Measurements from ENCODE around the gene CD177. TPM values are rescaled to one million over a fixed set of nuclear protein-coding genes. Genes with fewer than 3 reads are reported as not detected.
"Not testable (repeated sequence)": the region's sequence is repeated elsewhere in the genome, so short reads cannot be mapped to it uniquely, and the experiment has no call there.

The CD177 gene
- total and polyA plus RNA-seq, 4 donors = 1.0 to 57.8 (median 19.4) TPM

DNA sequence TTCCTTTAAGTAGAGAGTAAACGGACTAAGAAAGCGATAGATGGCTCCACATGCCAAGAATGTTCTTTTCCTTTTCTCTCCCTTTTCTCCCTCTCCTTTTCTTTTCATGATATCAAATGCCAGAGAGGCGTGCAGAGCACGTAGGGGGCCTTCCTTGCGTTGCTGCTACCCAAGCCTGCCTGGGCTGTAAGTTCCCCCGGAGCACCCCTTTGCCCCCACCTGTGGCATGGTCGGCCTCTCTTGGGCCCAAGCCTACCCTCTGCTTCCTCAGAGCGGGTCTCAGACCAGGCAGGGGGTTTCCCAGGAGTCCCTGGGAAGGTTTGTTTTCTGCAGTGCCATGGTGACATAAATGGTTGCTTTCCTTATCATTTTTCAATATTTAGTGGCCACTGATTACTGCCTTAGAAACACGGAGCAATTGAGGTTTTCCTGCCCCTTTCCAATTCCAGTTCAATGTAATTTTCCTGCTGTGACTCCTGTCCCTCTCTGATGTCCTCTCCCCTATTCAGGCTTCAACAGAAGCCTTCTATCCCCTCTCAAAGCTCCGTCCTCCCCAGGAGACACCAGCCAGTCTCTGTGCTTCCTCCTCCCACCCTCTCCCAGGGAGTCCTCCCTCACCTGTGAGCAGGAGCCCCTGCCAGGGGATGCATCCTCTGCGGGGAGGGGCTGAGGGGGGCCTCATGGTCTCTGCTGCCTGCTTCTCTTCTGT is 22.6 kb upstream of the CD177 start:
- Histone ChIP-seq H3K27me3 (ENCODE audit: control insufficient read depth in 3 of 3, insufficient read depth in 3 of 3, low read length in 2 of 3) (no peaks in the 10 kb centered on the region), H3K4me1 (ENCODE audit: control insufficient read depth in 5 of 5, insufficient read depth in 5 of 5, low read length in 5 of 5) (no peaks in the 10 kb centered on the region), H3K9ac (ENCODE audit: insufficient read depth in 1 of 2, low read length in 2 of 2) (no peak overlapping the region), H3K27ac (ENCODE audit: low read depth in 1 of 2, low read length in 1 of 2) (no peak overlapping the region), H3K36me3 (ENCODE audit: control insufficient read depth in 4 of 4, insufficient read depth in 4 of 4, low read length in 4 of 4) (no peaks in the 10 kb centered on the region), H3K9me3 (ENCODE audit: control insufficient read depth in 4 of 4, insufficient read depth in 3 of 4, low read length in 3 of 4) (peaks cover 0 to 5% (median 0%) of the 10 kb centered on the region in 4 donors), H3K4me3 (no peak overlapping the region)
- DNase-seq (no peak), ATAC-seq (ENCODE audit: insufficient read depth, low FRiP score) (no peak)
- TF ChIP-seq CTCF (IDR thresholded peaks at IDR 0.05; ENCODE audit: control extremely low read depth, extremely low read depth) = no peak
- WGBS, 2 donors = 78 to 87% methylated on average over 11 of the region's 11 CpGs

DNA sequence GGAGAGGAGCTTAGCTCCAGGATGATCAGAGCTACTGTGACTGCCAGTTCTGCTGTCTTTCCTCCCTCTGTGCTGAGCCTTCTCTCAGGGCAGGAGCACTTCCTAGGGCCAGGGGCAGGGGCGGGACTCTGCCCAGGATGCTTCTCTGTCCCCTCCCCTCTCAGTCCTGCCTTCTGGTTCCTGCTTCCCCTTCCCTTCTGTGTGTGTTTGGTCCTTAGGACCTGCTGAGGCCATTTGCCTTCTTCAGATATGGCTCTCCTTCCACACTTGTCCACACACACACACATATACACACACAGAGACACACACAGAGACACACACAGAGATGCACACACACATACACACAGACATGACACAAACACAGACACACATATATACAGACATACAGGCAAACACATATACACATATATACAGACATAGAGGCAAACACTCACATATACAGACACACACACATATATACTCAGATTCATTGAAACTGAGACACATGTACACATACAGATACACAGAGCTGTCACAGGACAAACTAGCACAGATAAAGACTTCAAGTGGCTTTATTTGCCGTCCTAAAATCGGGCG is 22.0 kb upstream of the CD177 start:
- DNase-seq = no peak
- Histone ChIP-seq H3K9me3 (ENCODE audit: control insufficient read depth in 4 of 4, insufficient read depth in 3 of 4, low read length in 3 of 4) (peaks cover 0 to 6% (median 0%) of the 10 kb centered on the region in 4 donors), H3K36me3 (ENCODE audit: control insufficient read depth in 4 of 4, insufficient read depth in 4 of 4, low read length in 4 of 4) (no peaks in the 10 kb centered on the region), H3K9ac (ENCODE audit: insufficient read depth in 1 of 2, low read length in 2 of 2) (no peak overlapping the region), H3K27me3 (ENCODE audit: control insufficient read depth in 3 of 3, insufficient read depth in 3 of 3, low read length in 2 of 3) (no peaks in the 10 kb centered on the region), H3K4me3 (no peak overlapping the region), H3K27ac (ENCODE audit: low read depth in 1 of 2, low read length in 1 of 2) (no peak overlapping the region), H3K4me1 (ENCODE audit: control insufficient read depth in 5 of 5, insufficient read depth in 5 of 5, low read length in 5 of 5) (no peaks in the 10 kb centered on the region)
- no peak for TF ChIP-seq CTCF (IDR thresholded peaks at IDR 0.05; ENCODE audit: control extremely low read depth, extremely low read depth)
- no peak for ATAC-seq (ENCODE audit: insufficient read depth, low FRiP score)
- 80 to 84% methylated on average over 4 of the region's 4 CpGs for WGBS, 2 donors

- Histone ChIP-seq H3K27me3 (ENCODE audit: control insufficient read depth in 3 of 3, insufficient read depth in 3 of 3, low read length in 2 of 3) (no peaks in the 10 kb centered on the region), H3K9ac (ENCODE audit: insufficient read depth in 1 of 2, low read length in 2 of 2) (no peak overlapping the region), H3K36me3 (ENCODE audit: control insufficient read depth in 4 of 4, insufficient read depth in 4 of 4, low read length in 4 of 4) (no peaks in the 10 kb centered on the region), H3K9me3 (ENCODE audit: control insufficient read depth in 4 of 4, insufficient read depth in 3 of 4, low read length in 3 of 4) (peaks cover 0 to 7% (median 0%) of the 10 kb centered on the region in 4 donors), H3K4me3 (no peak overlapping the region), H3K4me1 (ENCODE audit: control insufficient read depth in 5 of 5, insufficient read depth in 5 of 5, low read length in 5 of 5) (no peaks in the 10 kb centered on the region), H3K27ac (ENCODE audit: low read depth in 1 of 2, low read length in 1 of 2) (no peak overlapping the region)
- TF ChIP-seq CTCF (IDR thresholded peaks at IDR 0.05; ENCODE audit: control extremely low read depth, extremely low read depth) = no peak
- DNase-seq (no peak), ATAC-seq (ENCODE audit: insufficient read depth, low FRiP score) (no peak)
- WGBS, 2 donors = 78 to 80% methylated on average over 10 of the region's 10 CpGs
Measured at GRCh38 chr19:43332058-43332922, 21.2 kb upstream of the CD177 start.

DNA sequence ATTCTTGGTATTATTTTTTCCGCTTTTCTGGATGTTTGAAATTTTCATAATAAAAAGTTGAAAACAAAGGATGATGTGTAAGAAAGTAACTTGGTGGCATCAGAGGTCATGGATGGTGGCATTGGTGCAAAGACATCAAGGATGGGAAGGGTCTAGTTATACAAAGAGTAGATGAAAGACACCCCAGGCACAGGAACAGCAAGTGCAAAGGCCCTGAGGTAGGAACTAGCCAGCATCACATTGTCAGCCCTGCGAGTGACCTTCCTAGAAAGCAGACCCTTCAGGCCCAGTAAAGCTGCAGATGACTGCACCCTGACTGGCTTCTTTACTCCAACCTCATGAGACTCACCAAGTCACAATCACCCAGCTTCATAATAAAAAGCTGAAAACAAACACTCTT is 17.0 kb upstream of the CD177 start:
- H3K4me3 ChIP-seq; H3K4me1 ChIP-seq (ENCODE audit: control insufficient read depth in 5 of 5, insufficient read depth in 5 of 5, low read length in 5 of 5); H3K27me3 ChIP-seq (ENCODE audit: control insufficient read depth in 3 of 3, insufficient read depth in 3 of 3, low read length in 2 of 3); DNase-seq; ATAC-seq (ENCODE audit: insufficient read depth, low FRiP score); H3K36me3 ChIP-seq (ENCODE audit: control insufficient read depth in 4 of 4, insufficient read depth in 4 of 4, low read length in 4 of 4); H3K9ac ChIP-seq (ENCODE audit: insufficient read depth in 1 of 2, low read length in 2 of 2); H3K9me3 ChIP-seq (ENCODE audit: control insufficient read depth in 4 of 4, insufficient read depth in 3 of 4, low read length in 3 of 4); H3K27ac ChIP-seq (ENCODE audit: low read depth in 1 of 2, low read length in 1 of 2): not testable (repeated sequence)
- WGBS, 2 donors = 97 to 99% methylated on average over 2 of the region's 2 CpGs

All from lung (tissue), 12 donors.